GM23338 (cell line): ENCODE measurements around the gene LCOR. TPM values are rescaled to one million over a fixed set of nuclear protein-coding genes. Genes with fewer than 3 reads are reported as not detected.

Experiments
- ATAC-seq: fragments of 200-7000 bp; cut with Tn5 transposase; 3 replicates; pipeline ENCODE4 v1.9.1; 2020
- DNase-seq: peaks from one replicate; pipeline ENCODE4 v3.0.0-alpha.2; 2015; ENCODE audit warnings: low spot score
- H2AFZ ChIP-seq: fragments of 200-600 bp; sonication (generic); 2 replicates; pipeline ENCODE4 v1.8.0; 2016; ENCODE audit warnings: antibody characterized with exemption, mild to moderate bottlenecking, moderate library complexity
- H3F3A ChIP-seq: fragments of 200-600 bp; sonication (generic); replicated peaks from 2 replicates; pipeline ENCODE4 v1.8.0; 2017; ENCODE audit warnings: antibody characterized with exemption, mixed run types, low read depth
- H3K27ac ChIP-seq: fragments of 200-600 bp; sonication (generic); 2 replicates; pipeline ENCODE4 v1.6.1; 2016; ENCODE audit warnings: low read depth
- H3K27me3 ChIP-seq: fragments of 200-600 bp; sonication (generic); 2 replicates; pipeline ENCODE4 v1.8.0; 2016; ENCODE audit warnings: mild to moderate bottlenecking, mixed run types, moderate library complexity; ENCODE audit not compliant: insufficient read depth
- H3K36me3 ChIP-seq: fragments of 200-600 bp; sonication (generic); 2 replicates; pipeline ENCODE4 v1.8.0; 2016; ENCODE audit warnings: mild to moderate bottlenecking; ENCODE audit not compliant: insufficient read depth
- H3K4me1 ChIP-seq: fragments of 200-600 bp; sonication (generic); 2 replicates; pipeline ENCODE4 v1.8.0; 2016; ENCODE audit warnings: mild to moderate bottlenecking, moderate library complexity; ENCODE audit not compliant: insufficient read depth
- H3K4me2 ChIP-seq: fragments of 200-600 bp; sonication (generic); 2 replicates; pipeline ENCODE4 v1.7.1; 2017; ENCODE audit warnings: mixed run types
- H3K4me3 ChIP-seq: fragments of 200-600 bp; sonication (generic); 2 replicates; pipeline ENCODE4 v1.6.1; 2016; ENCODE audit warnings: mixed run types
- H3K79me2 ChIP-seq: fragments of 200-600 bp; sonication (generic); replicated peaks from 2 replicates; pipeline ENCODE4 v1.8.0; 2017; ENCODE audit warnings: mild to moderate bottlenecking; ENCODE audit not compliant: insufficient read depth
- H3K9me2 ChIP-seq: fragments of 200-600 bp; sonication (generic); 2 replicates; pipeline ENCODE4 v1.8.0; 2017; ENCODE audit not compliant: insufficient read depth
- H4K20me1 ChIP-seq: fragments of 200-600 bp; sonication (generic); replicated peaks from 2 replicates; pipeline ENCODE4 v1.8.0; 2017; ENCODE audit warnings: mild to moderate bottlenecking; ENCODE audit not compliant: insufficient read depth
- H3K27ac Mint-ChIP-seq: 2 replicates; pipeline ENCODE4 v1.8.0; 2020; ENCODE audit warnings: inconsistent platforms, mild to moderate bottlenecking, moderate library complexity, mixed read lengths
- H3K27me3 Mint-ChIP-seq: 3 replicates; pipeline ENCODE4 v1.8.0; 2022; ENCODE audit warnings: low read depth, mild to moderate bottlenecking, moderate library complexity, mixed read lengths, inconsistent platforms; ENCODE audit not compliant: insufficient read depth, poor library complexity
- H3K36me3 Mint-ChIP-seq: 3 replicates; pipeline ENCODE4 v1.8.0; 2021; ENCODE audit warnings: low read depth, mild to moderate bottlenecking, inconsistent platforms, moderate library complexity, mixed read lengths
- H3K4me1 Mint-ChIP-seq: 3 replicates; pipeline ENCODE4 v1.8.0; 2020; ENCODE audit warnings: mild to moderate bottlenecking, inconsistent platforms, mixed read lengths
- H3K4me3 Mint-ChIP-seq: 3 replicates; pipeline ENCODE4 v1.8.0; 2021; ENCODE audit warnings: moderate library complexity, mild to moderate bottlenecking, inconsistent platforms, mixed read lengths
- H3K9me3 Mint-ChIP-seq: 3 replicates; pipeline ENCODE4 v1.8.0; 2020; ENCODE audit warnings: moderate library complexity, mild to moderate bottlenecking, inconsistent platforms, mixed read lengths
- CREB1 ChIP-seq: fragments of 250-450 bp; sonication (Bioruptor Pico); IDR thresholded peaks from 2 replicates; pipeline ENCODE4 v1.5.0; 2020; ENCODE audit warnings: low read depth, mild to moderate bottlenecking, moderate library complexity
- EZH2phosphoT487 ChIP-seq: fragments of 200-600 bp; sonication (generic); IDR thresholded peaks from one replicate; pipeline ENCODE4 v1.8.1; 2018; ENCODE audit warnings: antibody characterized with exemption; ENCODE audit not compliant: unreplicated experiment
- JUNB ChIP-seq: IDR thresholded peaks from one replicate; pipeline ENCODE4 v1.6.1; 2016; ENCODE audit warnings: antibody characterized with exemption; ENCODE audit not compliant: unreplicated experiment
- NANOG ChIP-seq: IDR thresholded peaks from 2 replicates; pipeline ENCODE4 v1.6.1; 2016; ENCODE audit warnings: antibody characterized with exemption, borderline replicate concordance
- POLR2AphosphoS5 ChIP-seq: IDR thresholded peaks from 2 replicates; pipeline ENCODE4 v1.6.1; 2016; ENCODE audit warnings: antibody characterized with exemption, low read depth
- REST ChIP-seq: IDR thresholded peaks from one replicate; pipeline ENCODE4 v1.6.1; 2018; ENCODE audit warnings: antibody characterized with exemption; ENCODE audit not compliant: unreplicated experiment
- STAT1 ChIP-seq: IDR thresholded peaks from one replicate; pipeline ENCODE4 v1.6.1; 2016; ENCODE audit warnings: antibody characterized with exemption; ENCODE audit not compliant: unreplicated experiment
- ZNF114 ChIP-seq: fragments of 250-450 bp; sonication (Bioruptor Pico); IDR thresholded peaks from 2 replicates; pipeline ENCODE4 v1.5.0; 2020; ENCODE audit warnings: mild to moderate bottlenecking, moderate library complexity
- ZNF331 ChIP-seq: fragments of 250-450 bp; sonication (Bioruptor Pico); IDR thresholded peaks from 2 replicates; pipeline ENCODE4 v1.5.0; 2020; ENCODE audit warnings: low read depth, mild to moderate bottlenecking, moderate library complexity
- polyA plus RNA-seq: library from polyadenylated mRNA; unstranded; fragments of >200 nt; fragmentation: Nextera tagmentation; extraction: Ambion mirVana; gene quantifications from 2 replicates; pipeline ENCODE4 v1.2.1, GENCODE V29; 2016
- total RNA-seq: library from RNA; depleted of rRNA; stranded (reverse); fragments of >200 nt; shearing (Covaris generic); gene quantifications from 2 replicates; pipeline ENCODE4 v1.2.3, GENCODE V29; 2014
- TF ChIP-seq, protein P1 (sequence below): IDR thresholded peaks from 2 replicates; pipeline ENCODE4 v1.6.1; 2016; ENCODE audit warnings: antibody characterized with exemption
- TF ChIP-seq, protein P2 (sequence below), 2 experiments: fragments of 200-600 bp in 1 of 2; sonication (generic) in 1 of 2; conservative IDR thresholded peaks; 2 replicates each; pipeline versions ENCODE4 v1.5.1 to v1.6.1; 2016 to 2017; ENCODE audit warnings: antibody characterized with exemption in 2 of 2, low read depth in 2 of 2, mild to moderate bottlenecking in 2 of 2, moderate library complexity in 1 of 2

The LCOR gene
- total and polyA plus RNA-seq, 2 experiments from 2014 or later, result 6.9 to 14.9 TPM

GRCh38 chr10:97001183-97001991 lies 169.3 kb downstream of the LCOR start (continued):
- no peak for TF ChIP-seq REST
- TF ChIP-seq EZH2phosphoT487, result no peak

GRCh38 chr10:97002670-97003069 lies 170.6 kb downstream of the LCOR start:
- H3K27ac ChIP-seq, result no peak overlapping the region
- peaks cover 2% of the 10 kb centered on the region for H3K27me3 Mint-ChIP-seq
- H3K79me2 ChIP-seq, result no peaks in the 10 kb centered on the region
- DNase-seq (no peak), ATAC-seq (no peak)
- H2AFZ ChIP-seq, result no peak overlapping the region
- peaks cover 8% of the 10 kb centered on the region for H3K4me1 Mint-ChIP-seq
- H3K4me1 ChIP-seq, result no peaks in the 10 kb centered on the region; the same call in 1 of the 2 replicates
- no peak overlapping the region for H3K4me3 Mint-ChIP-seq
- H3K36me3 ChIP-seq, result no peaks in the 10 kb centered on the region; the same call in 1 of the 2 replicates
- H4K20me1 ChIP-seq, result no peaks in the 10 kb centered on the region
- H3K27me3 ChIP-seq, result no peaks in the 10 kb centered on the region
- H3K9me2 ChIP-seq, result no peaks in the 10 kb centered on the region
- H3K27ac Mint-ChIP-seq, result no peak overlapping the region
- H3K36me3 Mint-ChIP-seq, result peaks cover 9% of the 10 kb centered on the region; the same call in 2 of the 3 replicates
- H3K9me3 Mint-ChIP-seq, result peaks cover 13% of the 10 kb centered on the region; the same call in 2 of the 3 replicates
- no peak overlapping the region for H3K4me2 ChIP-seq
- H3K4me3 ChIP-seq, result no peak overlapping the region
- no peaks in the 10 kb centered on the region for H3F3A ChIP-seq
- TF ChIP-seq, protein P1, sequence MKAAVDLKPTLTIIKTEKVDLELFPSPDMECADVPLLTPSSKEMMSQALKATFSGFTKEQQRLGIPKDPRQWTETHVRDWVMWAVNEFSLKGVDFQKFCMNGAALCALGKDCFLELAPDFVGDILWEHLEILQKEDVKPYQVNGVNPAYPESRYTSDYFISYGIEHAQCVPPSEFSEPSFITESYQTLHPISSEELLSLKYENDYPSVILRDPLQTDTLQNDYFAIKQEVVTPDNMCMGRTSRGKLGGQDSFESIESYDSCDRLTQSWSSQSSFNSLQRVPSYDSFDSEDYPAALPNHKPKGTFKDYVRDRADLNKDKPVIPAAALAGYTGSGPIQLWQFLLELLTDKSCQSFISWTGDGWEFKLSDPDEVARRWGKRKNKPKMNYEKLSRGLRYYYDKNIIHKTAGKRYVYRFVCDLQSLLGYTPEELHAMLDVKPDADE, result no peak
- TF ChIP-seq NANOG, result no peak
- TF ChIP-seq EZH2phosphoT487, result no peak
- no peak for TF ChIP-seq JUNB
- TF ChIP-seq REST, result no peak
- TF ChIP-seq, protein P2, sequence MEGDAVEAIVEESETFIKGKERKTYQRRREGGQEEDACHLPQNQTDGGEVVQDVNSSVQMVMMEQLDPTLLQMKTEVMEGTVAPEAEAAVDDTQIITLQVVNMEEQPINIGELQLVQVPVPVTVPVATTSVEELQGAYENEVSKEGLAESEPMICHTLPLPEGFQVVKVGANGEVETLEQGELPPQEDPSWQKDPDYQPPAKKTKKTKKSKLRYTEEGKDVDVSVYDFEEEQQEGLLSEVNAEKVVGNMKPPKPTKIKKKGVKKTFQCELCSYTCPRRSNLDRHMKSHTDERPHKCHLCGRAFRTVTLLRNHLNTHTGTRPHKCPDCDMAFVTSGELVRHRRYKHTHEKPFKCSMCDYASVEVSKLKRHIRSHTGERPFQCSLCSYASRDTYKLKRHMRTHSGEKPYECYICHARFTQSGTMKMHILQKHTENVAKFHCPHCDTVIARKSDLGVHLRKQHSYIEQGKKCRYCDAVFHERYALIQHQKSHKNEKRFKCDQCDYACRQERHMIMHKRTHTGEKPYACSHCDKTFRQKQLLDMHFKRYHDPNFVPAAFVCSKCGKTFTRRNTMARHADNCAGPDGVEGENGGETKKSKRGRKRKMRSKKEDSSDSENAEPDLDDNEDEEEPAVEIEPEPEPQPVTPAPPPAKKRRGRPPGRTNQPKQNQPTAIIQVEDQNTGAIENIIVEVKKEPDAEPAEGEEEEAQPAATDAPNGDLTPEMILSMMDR (conservative IDR thresholded peaks at IDR 0.05; ENCODE audit: low read depth in 2 of 2), result no peak
- TF ChIP-seq ZNF331 (CRISPR knock-in tag), result no peak
- no peak for TF ChIP-seq POLR2AphosphoS5
- no peak for TF ChIP-seq ZNF114 (CRISPR knock-in tag)
- TF ChIP-seq STAT1, result no peak
- no peak for TF ChIP-seq CREB1 (CRISPR knock-in tag)
